CD4-positive, alpha-beta T cell treated with Interleukin-6 at 100 ng/mL for 8 hours (primary cell): ENCODE data around the gene FMC1.

Experiments used
- DNase-seq: peaks from one replicate; pipeline ENCODE4 v3.0.0-alpha.2; 2020; ENCODE audit warnings: mixed read lengths, low spot score

The FMC1 gene

DNA sequence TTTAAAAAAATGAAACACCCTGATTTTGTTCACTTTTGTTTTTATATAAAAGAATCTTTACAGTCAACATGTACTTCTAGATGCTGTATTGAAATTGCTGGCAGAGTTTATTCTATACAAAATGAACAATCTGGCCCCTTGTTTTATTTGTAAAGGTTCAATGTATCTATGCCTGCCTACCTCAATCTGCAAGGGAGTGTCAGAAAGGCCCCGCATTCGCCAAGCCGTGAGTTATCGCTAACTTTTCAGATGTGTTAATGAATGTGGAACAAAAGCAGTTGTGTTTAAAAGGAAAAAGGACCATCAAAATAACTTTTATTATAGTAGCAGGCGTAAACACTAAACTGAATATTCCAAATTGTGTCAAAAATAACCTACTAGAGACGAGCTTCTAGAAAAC is 33.1 kb downstream of the FMC1 start:
- DNase-seq: no peak

DNA sequence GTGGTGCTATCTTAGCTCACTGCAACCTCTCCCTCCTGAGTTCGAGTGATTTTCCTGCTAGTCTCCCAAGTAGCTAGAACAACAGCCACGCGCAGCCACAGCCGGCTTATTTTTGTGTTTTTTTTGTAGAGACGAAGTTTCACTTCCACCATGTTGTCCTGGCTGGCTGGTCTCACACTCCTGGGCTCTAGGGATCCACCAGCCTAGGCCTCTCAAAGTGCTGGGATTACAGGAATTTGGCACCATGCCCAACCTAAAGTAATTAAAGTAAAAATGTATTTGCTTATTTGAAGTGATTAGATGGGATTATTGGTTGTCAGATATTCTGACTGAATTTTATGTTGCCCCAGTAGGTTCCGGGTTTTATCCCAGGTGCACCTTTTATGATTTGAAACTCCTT is 41.3 kb downstream of the FMC1 start:
- DNase-seq: no peak

DNA sequence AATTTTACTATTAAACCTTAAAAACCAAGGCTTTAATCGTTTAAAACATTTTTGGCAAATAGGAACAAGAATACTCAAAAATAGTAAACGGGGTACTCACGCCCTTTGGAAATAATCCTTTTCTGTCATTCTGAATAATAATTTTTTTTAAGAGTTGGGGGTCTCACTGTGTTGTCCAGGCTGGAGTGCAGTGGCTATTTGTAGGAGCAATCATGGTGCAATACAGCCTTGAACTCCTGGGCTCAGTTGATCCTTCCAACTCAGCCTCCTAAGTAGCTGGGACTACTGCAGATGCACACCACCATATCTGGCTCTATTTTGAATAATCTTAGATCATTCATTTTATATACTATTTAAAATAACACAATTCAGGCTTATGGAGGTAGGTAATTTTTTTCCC is 43.5 kb downstream of the FMC1 start:
- no peak for DNase-seq

- DNase-seq: no peak
Observed at GRCh38 chr7:139387594-139387993, 46.5 kb downstream of the FMC1 start.

DNA sequence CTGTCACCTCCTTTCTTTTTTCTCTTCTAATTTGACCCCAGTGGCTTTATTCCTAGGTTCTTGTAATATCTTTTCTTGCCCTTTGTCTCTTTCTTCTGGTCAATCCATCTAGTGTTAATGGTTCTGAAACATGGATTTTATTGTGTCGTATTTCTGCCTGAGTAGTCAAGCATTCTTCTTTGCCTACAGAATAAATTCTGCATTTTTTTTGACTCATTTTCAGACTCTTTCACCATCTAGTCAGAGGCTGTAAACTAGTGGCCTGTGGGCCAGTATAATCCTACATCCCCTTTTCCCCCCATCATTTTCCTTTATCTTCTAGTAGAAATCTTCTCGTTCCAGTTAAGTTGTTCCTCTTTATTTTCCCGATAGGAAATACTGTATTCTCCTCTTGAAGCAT is 48.0 kb downstream of the FMC1 start:
- DNase-seq: no peak

- no peak for DNase-seq
Observed at GRCh38 chr7:139389774-139390173, 48.6 kb downstream of the FMC1 start.

DNA sequence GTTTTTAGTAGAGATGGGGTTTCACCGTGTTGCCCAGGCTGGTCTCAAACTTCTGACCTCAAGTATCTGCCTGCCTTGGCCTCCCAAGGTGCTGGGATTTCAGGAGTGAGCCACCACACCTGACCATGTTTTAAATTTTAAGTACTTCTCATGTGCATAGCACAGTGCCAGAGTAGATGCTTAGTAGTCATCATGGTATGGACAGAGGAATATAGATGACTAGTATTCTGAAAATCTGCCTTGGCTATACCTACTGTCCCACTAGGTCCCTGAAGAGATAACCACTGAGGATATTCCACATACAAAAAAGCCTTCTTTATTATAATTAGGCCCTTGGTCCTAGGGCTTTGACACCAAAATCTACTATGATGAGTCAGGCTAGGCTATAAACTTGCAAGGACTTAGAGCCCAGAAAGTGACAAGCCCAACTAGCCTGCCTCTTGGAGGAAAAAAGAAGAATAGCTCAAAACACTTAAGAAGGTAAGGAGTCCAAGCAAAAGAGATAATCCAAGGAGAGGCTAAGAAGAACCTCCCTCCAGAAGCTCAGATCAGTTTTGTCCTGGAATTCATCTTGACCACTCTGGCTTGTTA is 52.6 kb downstream of the FMC1 start:
- DNase-seq: no peak

DNA sequence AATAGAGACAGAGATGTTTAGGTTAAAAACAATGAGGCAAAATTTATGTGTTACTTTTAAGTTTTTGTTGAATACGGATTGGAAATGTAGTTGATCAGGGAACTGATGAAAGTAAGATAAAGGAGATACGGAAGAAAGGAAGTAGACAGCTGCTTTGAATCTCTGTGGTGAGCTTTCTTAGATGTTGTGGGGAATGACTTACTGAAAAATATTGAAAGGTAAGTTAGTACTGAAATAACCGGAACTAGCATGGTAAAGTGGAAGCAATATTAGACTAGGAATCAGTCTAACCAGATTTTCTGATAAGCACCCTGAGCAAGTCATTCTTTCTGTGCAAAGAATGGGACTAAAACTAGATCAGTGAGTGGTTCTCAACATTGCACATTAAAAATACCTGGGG is 53.4 kb downstream of the FMC1 start:
- DNase-seq: peak; percentile 5
